Liver (tissue), 3 donors: Measurements from ENCODE around the gene SMARCD2.

ENCODE experiments used
- RXRA ChIP-seq, 2 donors: IDR thresholded peaks; 2 replicates each; pipeline ENCODE4 v1.6.1; 2017 to 2018; ENCODE audit warnings: antibody characterized with exemption in 2 of 2, mild to moderate bottlenecking in 1 of 2
- TF ChIP-seq, protein P1 (sequence below): fragments of 150-350 bp; IDR thresholded peaks from 2 replicates; pipeline ENCODE4 v1.5.1; 2017; ENCODE audit warnings: improper control_type of control experiment, low read depth, low read length; ENCODE audit not compliant: missing input control
- donor health status: healthy.
- donor health status: healthy.

- TF ChIP-seq, protein P1, sequence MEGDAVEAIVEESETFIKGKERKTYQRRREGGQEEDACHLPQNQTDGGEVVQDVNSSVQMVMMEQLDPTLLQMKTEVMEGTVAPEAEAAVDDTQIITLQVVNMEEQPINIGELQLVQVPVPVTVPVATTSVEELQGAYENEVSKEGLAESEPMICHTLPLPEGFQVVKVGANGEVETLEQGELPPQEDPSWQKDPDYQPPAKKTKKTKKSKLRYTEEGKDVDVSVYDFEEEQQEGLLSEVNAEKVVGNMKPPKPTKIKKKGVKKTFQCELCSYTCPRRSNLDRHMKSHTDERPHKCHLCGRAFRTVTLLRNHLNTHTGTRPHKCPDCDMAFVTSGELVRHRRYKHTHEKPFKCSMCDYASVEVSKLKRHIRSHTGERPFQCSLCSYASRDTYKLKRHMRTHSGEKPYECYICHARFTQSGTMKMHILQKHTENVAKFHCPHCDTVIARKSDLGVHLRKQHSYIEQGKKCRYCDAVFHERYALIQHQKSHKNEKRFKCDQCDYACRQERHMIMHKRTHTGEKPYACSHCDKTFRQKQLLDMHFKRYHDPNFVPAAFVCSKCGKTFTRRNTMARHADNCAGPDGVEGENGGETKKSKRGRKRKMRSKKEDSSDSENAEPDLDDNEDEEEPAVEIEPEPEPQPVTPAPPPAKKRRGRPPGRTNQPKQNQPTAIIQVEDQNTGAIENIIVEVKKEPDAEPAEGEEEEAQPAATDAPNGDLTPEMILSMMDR = no peak
- TF ChIP-seq RXRA (IDR thresholded peaks at IDR 0.05) = no peak
Measured at GRCh38 chr17:63837480-63837879, 5.0 kb downstream of the SMARCD2 start.
